Raji (cell line): ENCODE measurements around the gene EFNA4.

Experiments used
- POLR2A ChIP-seq: IDR thresholded peaks from 2 replicates; pipeline ENCODE4 v1.6.1; 2011; ENCODE audit warnings: low read depth, low read length, control low read depth; ENCODE audit not compliant: insufficient read depth

Gene EFNA4

GRCh38 chr1:155042789-155043188 lies 20.8 kb upstream of the EFNA4 start:
- TF ChIP-seq POLR2A = no peak

- no peak for TF ChIP-seq POLR2A
Observed at GRCh38 chr1:155043301-155043702, 20.2 kb upstream of the EFNA4 start.

- TF ChIP-seq POLR2A = no peak
Observed at GRCh38 chr1:155043793-155044192, 19.7 kb upstream of the EFNA4 start.

- no peak for TF ChIP-seq POLR2A
Observed at GRCh38 chr1:155044365-155044764, 19.2 kb upstream of the EFNA4 start.

- no peak for TF ChIP-seq POLR2A
Observed at GRCh38 chr1:155044812-155045657, 18.5 kb upstream of the EFNA4 start.

GRCh38 chr1:155048449-155049334 lies 14.8 kb upstream of the EFNA4 start:
- TF ChIP-seq POLR2A = no peak

- no peak for TF ChIP-seq POLR2A
Observed at GRCh38 chr1:155049651-155050559, 13.6 kb upstream of the EFNA4 start.

GRCh38 chr1:155050560-155051341 lies 12.8 kb upstream of the EFNA4 start, which contains the start of gene ADAM15:
TSS of gene ADAM15 (plus strand) at chr1:155051316. CDS start at chr1:155051387, 71 bp downstream.
- peak; percentile 68 for TF ChIP-seq POLR2A

GRCh38 chr1:155051342-155051776 lies 12.2 kb upstream of the EFNA4 start:
- TF ChIP-seq POLR2A = peak; percentile 69; the same call in 1 of the 2 replicates

- TF ChIP-seq POLR2A = no peak
Observed at GRCh38 chr1:155051777-155052398, 11.7 kb upstream of the EFNA4 start.

GRCh38 chr1:155052439-155053395 lies 10.8 kb upstream of the EFNA4 start:
- no peak for TF ChIP-seq POLR2A

- TF ChIP-seq POLR2A = no peak
Observed at GRCh38 chr1:155053531-155054105, 9.9 kb upstream of the EFNA4 start.
